Fibroblast of peridontal ligament (primary cell): ENCODE measurements around the gene DNMT1.
"Not testable (repeated sequence)": the region's sequence is repeated elsewhere in the genome, so short reads cannot be mapped to it uniquely, and the experiment has no call there.

Source experiments
- DNase-seq: peaks from one replicate; pipeline ENCODE4 v3.0.0-alpha.2; 2010; ENCODE audit errors: extremely low read depth

Gene DNMT1

DNA sequence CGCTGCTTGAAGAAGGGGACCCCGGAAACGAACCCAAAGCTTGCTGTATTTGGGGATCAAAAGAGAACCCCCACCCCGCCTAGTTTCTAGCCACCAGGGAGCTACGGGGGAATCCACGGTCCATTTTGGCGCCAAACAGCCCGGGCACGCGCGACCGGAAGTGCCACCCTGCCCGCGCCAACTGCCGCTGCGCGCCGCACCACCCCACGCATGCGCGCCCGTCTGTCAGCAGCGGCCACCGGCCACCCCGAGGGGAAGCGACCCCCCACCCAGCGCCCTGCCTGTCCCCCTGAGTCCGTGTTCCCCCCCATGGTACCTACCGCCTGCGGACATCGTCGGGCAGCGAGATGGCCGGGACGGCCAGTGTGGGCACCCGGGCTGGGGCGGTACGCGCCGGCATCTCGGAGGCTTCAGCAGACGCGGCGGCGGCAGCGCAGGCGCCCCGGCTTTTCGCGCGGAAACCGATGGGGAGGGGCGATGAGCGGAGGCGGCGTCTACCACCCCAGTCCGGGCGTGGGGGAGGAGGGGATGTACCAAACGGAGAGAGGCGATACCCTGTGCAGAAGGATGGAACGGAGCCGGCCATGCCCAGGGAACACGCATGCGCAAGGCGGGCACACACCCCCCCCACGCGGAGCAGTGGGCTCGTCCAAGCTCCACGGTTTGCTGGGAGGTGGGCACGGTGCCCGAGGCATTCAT lies at the start of gene DNMT1:
Gene DNMT1 (minus strand): TSS at position 454 of the 699 bp plus-strand sequence. CDS start 54 bp downstream, at position 400.
- DNase-seq: peak; percentile 94

DNA sequence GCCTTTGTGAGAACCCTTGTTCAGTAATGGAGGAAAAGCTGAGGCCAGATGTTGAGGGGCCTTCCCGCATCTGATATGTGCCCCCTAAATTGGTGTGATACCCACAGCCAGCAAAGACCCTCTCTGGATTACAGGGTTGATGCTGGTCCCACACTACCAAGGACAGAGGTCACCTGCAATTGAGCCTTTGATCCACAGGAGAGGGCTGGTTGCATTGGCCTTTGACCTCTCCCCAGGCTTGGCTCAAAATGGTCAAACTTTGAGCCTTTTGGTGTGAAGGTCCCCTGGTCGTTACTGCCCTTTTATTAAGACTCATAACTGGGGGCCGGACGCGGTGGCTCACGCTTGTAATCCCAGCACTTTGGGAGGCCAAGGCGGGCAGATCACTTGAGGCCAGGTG lies 48.9 kb upstream of the DNMT1 start:
- DNase-seq: no peak

DNA sequence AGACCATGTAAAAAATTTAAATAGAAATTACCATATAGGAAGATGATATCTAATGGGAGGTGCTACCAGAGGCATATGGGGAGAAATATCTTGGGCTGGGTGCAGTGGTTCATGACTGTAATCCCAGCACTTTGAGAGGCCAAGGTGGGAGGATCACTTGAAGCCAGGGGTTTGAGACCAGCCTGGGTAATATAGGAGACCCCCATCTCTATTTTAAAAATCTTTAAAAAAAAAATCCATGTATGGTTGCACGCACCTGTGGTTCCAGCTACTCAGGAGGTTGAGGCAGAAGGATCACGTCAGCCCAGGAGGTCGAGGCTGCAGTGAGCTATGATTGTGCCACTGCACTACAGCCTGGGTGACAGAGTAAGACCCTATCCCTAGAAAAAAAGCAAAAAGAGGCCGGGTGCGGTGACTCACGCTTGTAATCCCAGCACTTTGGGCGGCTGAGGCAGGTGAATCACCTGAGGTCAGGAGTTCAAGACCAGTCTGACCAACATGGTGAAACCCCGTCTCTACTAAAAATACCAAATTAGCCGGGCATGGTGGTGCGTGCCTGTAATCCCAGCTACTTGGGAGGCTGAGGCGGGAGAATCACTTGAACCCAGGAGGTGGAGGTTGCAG lies 47.2 kb upstream of the DNMT1 start:
- not testable (repeated sequence) for DNase-seq

DNA sequence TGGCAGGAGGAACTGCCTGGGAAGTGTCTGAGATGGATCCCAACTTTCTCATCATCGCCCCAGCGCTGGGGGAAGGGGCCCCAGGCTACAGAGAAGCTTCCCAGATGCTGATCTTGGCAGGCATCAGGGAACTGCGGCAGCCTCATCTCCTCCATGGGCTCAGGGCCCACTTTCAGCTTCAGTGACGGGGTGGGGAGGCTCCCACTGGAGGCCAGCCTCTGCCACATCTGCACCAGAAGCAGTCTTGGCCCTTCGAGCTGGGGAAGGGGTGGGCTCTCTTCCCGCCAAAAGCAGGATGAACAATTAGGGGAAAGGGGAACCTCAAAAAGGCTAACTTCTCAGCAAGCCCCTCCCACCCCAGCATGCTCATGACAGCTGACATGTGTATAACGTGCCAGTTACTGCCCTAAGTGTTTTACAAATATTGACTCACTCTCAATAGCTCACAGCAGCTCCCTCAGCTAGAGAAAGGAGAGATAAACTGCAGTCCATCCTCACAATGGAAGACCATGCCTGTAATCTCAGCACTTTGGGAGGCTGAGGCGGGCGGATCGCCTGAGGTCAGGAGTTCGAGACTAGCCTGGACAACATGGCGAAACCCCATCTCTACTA lies 43.5 kb upstream of the DNMT1 start:
- peak; percentile 47 for DNase-seq

GRCh38 chr19:10237702-10238101 lies 42.9 kb upstream of the DNMT1 start:
- no peak for DNase-seq

DNA sequence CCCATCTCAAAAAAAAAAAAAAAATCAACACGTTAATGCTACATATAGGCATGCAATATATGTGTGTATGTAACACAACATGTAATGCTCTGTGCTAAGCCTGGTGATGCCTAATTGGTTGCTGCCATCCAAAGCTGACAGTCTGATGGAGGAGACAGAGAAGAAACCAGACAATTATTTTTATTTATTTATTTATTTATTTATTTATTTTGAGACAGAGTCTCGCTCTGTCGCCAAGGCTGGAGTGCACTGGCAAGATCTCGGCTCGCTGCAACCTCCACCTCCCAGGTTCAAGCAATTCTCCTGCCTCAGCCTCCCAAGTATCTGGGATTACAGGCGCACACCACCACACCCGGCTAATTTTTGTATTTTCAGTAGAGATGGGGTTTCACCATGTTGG lies 40.7 kb upstream of the DNMT1 start:
- DNase-seq: not testable (repeated sequence)

GRCh38 chr19:10235003-10235402 lies 40.2 kb upstream of the DNMT1 start:
- no peak for DNase-seq

- DNase-seq: no peak
These were observed 39.2 kb upstream of the DNMT1 start for GRCh38 chr19:10233946-10234345.

DNA sequence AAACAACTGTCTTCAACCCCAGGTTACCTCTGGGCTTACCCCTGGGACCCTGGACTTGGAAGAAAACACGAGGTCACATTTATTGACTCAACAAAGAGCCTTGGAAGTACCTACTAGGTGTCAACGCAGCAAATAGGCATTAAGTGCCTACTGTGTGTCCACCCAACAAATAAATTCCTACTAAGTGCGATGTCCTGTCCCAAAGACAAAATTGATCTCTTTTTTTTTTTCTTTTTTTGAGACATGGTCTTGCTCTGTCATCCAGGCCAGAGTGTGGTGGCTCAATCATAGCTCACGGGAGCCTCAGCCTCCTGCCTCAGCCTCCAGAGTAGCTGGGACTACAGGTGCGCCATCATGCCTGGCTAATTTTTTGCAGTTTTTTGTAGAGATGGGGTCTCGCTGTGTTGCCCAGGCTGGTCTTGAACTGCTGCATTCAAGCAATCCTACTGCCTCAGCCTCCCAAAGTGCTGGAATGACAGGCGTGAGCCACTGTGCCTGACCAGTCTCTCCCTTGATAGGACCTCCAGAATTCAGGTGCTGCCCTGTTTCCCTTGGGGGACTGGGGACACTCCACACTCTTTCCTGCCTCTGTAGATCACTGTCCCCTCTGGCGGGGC lies 37.0 kb upstream of the DNMT1 start:
- DNase-seq: no peak

GRCh38 chr19:10230861-10231611 lies 36.3 kb upstream of the DNMT1 start, which contains the start of gene S1PR2:
Gene S1PR2, minus strand, starts transcription at chr19:10231331. Its CDS starts 6,426 bp downstream, at chr19:10224905.
- peak; percentile 55 for DNase-seq

DNA sequence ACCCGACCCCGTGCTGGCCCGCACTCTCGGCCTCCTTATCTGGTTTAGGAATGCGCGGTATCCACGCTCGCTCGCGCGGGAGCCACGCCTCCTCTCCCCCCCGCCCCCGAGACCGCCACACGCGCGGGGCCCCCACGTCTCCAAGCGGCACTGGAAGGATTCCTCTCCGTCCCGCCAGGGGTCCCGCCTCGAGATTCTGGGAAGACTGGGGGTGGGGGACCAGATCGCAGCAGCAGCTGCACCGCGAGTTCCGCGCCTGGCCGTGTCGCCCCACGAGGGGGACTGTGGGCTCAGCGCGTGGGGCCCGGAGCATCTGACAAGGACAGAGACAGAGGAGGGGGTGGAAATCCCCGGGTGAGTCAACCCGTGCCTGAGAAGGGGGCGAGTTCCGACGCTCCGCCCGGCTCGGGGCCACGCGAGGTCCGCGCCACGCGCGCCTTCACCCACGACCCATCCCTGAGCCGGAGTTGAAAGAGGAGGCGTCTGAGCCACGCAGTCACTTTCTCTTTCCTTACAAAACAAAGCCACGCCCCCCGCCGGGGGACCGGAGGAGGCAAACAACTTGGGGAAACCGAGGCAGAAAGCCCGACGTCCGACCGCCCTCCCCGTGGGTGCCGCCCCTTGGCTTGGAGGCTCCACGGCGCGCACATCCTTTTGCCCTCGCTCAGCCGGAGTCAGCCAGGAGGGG lies 35.6 kb upstream of the DNMT1 start:
- peak; percentile 41 for DNase-seq

- peak; percentile 36 for DNase-seq
These were observed 34.2 kb upstream of the DNMT1 start for GRCh38 chr19:10228920-10229319.

DNA sequence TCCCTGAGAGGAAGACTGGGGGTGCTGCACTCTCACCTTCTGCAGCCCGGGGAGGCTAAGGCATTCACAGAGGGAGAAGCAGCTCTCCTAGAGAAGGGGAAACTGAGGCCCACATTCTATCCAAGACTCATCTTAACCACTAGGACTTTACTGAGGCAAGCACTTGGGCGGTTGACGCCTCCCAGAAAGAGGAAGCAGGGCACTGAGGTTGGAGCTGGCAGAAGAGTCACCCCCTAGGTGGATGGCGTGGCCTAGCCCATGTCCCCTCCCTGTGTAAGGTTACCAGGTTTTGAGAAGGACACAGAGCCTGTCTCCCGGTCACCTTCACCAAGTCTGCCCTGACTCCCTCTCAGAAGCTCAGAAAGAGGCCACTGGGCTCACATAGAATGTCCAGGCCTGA lies 33.6 kb upstream of the DNMT1 start:
- no peak for DNase-seq

- no peak for DNase-seq
These were observed 32.5 kb upstream of the DNMT1 start for GRCh38 chr19:10227026-10227971.

DNA sequence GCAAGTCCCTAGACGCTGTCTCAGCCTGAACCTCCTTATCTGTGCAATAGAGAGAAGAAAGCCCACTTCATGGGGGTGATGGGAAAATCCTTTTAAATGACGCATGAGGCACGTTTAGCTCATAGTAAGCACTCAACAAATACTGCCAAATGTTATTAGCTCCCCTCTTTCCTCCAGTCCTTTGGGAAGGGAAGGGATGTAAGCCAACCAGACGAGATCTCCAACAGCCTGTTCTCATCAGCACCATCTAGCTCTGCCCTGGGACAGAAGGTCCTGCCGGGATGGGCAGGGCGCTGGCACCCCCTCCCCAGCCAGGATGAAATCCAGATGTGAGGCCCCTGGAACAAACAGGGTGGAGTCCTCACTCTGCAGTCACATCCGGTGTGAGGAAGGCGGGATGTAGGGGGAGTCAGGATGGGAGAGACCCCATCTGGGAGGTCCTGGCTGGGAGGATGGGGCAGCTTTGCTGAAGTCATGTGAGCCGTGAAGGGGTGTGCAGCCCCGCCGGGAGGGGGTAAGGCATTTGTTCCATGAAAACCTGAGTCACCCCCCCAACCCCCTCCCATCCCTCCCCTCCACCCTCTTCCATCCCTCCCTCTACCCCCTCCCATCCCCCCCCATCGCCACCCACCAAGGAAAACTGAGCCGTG lies 31.7 kb upstream of the DNMT1 start:
- peak; percentile 97 for DNase-seq

- no peak for DNase-seq
These were observed 31.2 kb upstream of the DNMT1 start for GRCh38 chr19:10226021-10226375.

GRCh38 chr19:10224337-10224736 lies 29.6 kb upstream of the DNMT1 start:
- no peak for DNase-seq

GRCh38 chr19:10223488-10224213 lies 28.9 kb upstream of the DNMT1 start:
- no peak for DNase-seq
